ENCODE measurements around the gene ERCC6L2.

GRCh38 chr9:95953986-95954385 lies 78.5 kb downstream of the ERCC6L2 start:
- TF ChIP-seq ELK1 (IDR thresholded peaks at IDR 0.05; ENCODE audit: borderline replicate concordance, low read depth, low read length) (no peak), CTCF (conservative IDR thresholded peaks at IDR 0.05; ENCODE audit: low read depth, low read length) (no peak), CHD1 (IDR thresholded peaks at IDR 0.05; ENCODE audit: low read depth, low read length) (no peak), SMC3 (IDR thresholded peaks at IDR 0.05; ENCODE audit: low read depth, low read length) (no peak), MXI1 (IDR thresholded peaks at IDR 0.05; ENCODE audit: borderline replicate concordance, low read depth, low read length) (no peak), FOS (IDR thresholded peaks at IDR 0.05; ENCODE audit: low read depth, low read length) (no peak), POLR2A (IDR thresholded peaks at IDR 0.05; ENCODE audit: low read depth, low read length) (no peak), RFX5 (IDR thresholded peaks at IDR 0.05; ENCODE audit: low read depth, low read length) (no peak)
